Breast epithelium (tissue), 4 donors: ENCODE measurements around the gene TMEM202. TPM values are rescaled to one million over a fixed set of nuclear protein-coding genes. Genes with fewer than 3 reads are reported as not detected.
"Not testable (repeated sequence)": the region's sequence is repeated elsewhere in the genome, so short reads cannot be mapped to it uniquely, and the experiment has no call there.

Source experiments
- DNase-seq, 2 donors: peaks; one replicate each; pipeline ENCODE4 v3.0.0-alpha.2; 2019; ENCODE audit warnings: low spot score in 2 of 2
- H3K27ac ChIP-seq, 2 donors: fragments of 200-600 bp; sonication (generic) in 1 of 2; one replicate each; pipeline ENCODE4 v1.5.1; 2016 to 2019; ENCODE audit warnings: mild to moderate bottlenecking in 1 of 2
- H3K27me3 ChIP-seq, 2 donors: fragments of 200-600 bp; sonication (generic) in 1 of 2; one replicate each; pipeline versions ENCODE4 v1.5.1 to v1.6.0; 2017 to 2019; ENCODE audit warnings: control low read depth in 1 of 2, mild to moderate bottlenecking in 1 of 2
- H3K36me3 ChIP-seq: fragments of 200-600 bp; one replicate; pipeline ENCODE4 v1.5.1; 2019
- H3K4me1 ChIP-seq, 2 donors: fragments of 200-600 bp; sonication (generic); one replicate each; pipeline ENCODE4 v1.5.1; 2016 to 2019; ENCODE audit warnings: control low read depth in 1 of 2
- H3K4me3 ChIP-seq, 3 donors: fragments of 200-600 bp; sonication (generic); 1 replicate in 2 of 3; 2 replicates in 1 of 3; pipeline ENCODE4 v1.5.1; 2016 to 2019; ENCODE audit warnings: mild to moderate bottlenecking in 3 of 3, moderate library complexity in 2 of 3
- H3K9me3 ChIP-seq, 2 donors: fragments of 200-600 bp; sonication (generic) in 1 of 2; one replicate each; pipeline ENCODE4 v1.5.1; 2016 to 2019; ENCODE audit warnings: control low read depth in 1 of 2
- POLR2A ChIP-seq: fragments of 450-650 bp; IDR thresholded peaks from one replicate; pipeline ENCODE4 v1.6.1; 2016; ENCODE audit warnings: antibody characterized with exemption, mild to moderate bottlenecking, moderate library complexity
- POLR2AphosphoS5 ChIP-seq, 3 donors: sonication (generic); formaldehyde crosslinking; IDR thresholded peaks; one replicate each; pipeline ENCODE4 v1.6.1; 2017; ENCODE audit warnings: antibody characterized with exemption in 3 of 3
- intact Hi-C: fragments of 100-400 bp; cut with DNase I; formaldehyde crosslinking; loops from one replicate; pipeline ENCODE4 v1.15.1; 2023; ENCODE audit warnings: low total_unique reads
- total RNA-seq, 3 donors: library from RNA; depleted of rRNA; stranded (reverse); fragments of >200 nt; gene quantifications; one replicate each; pipeline ENCODE4 v1.1.0, GENCODE V29; 2016
- TF ChIP-seq, protein P1 (sequence below), 3 donors: fragments of 450-650 bp; IDR thresholded peaks; one replicate each; pipeline ENCODE4 v1.5.1; 2016 to 2017; ENCODE audit warnings: antibody characterized with exemption in 3 of 3, mild to moderate bottlenecking in 3 of 3, moderate library complexity in 3 of 3

The TMEM202 gene
- total RNA-seq, 3 donors from 2014 or later: not detected

DNA sequence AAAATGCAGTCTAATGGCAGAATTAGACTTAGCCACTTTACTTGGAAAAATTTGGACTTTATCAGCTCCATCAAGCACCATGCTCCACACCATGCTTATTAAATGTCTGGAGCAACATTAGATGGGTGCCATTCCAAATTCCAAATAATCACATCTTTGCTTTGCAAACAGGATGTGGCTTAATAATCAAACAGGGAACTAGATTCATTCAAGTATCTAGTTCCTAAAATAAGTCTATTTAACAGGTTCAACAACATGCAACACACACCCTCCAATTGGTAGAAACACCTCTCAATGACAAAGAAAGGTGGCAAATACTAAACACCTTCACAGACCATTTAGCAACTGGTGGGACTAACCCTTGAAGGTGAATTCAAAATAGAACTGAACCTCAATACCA, 25.7 kb upstream of the TMEM202 start:
- no peak for DNase-seq
- no peaks in the 10 kb centered on the region for H3K9me3 ChIP-seq
- peaks cover 0 to 7% of the 10 kb centered on the region in 2 donors for H3K4me1 ChIP-seq
- H3K27me3 ChIP-seq: no peaks in the 10 kb centered on the region
- intact Hi-C loops: loop anchor here (2.0 kb wide), 1 partner anchor 26 kb away; no protein-coding TSS in a partner anchor
- no peak overlapping the region for H3K4me3 ChIP-seq
- no peaks in the 10 kb centered on the region for H3K36me3 ChIP-seq
- peak overlapping the region in 1 of 2 donors; percentile 6 for H3K27ac ChIP-seq
- TF ChIP-seq, protein P1, sequence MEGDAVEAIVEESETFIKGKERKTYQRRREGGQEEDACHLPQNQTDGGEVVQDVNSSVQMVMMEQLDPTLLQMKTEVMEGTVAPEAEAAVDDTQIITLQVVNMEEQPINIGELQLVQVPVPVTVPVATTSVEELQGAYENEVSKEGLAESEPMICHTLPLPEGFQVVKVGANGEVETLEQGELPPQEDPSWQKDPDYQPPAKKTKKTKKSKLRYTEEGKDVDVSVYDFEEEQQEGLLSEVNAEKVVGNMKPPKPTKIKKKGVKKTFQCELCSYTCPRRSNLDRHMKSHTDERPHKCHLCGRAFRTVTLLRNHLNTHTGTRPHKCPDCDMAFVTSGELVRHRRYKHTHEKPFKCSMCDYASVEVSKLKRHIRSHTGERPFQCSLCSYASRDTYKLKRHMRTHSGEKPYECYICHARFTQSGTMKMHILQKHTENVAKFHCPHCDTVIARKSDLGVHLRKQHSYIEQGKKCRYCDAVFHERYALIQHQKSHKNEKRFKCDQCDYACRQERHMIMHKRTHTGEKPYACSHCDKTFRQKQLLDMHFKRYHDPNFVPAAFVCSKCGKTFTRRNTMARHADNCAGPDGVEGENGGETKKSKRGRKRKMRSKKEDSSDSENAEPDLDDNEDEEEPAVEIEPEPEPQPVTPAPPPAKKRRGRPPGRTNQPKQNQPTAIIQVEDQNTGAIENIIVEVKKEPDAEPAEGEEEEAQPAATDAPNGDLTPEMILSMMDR (IDR thresholded peaks at IDR 0.05): no peak
- TF ChIP-seq POLR2AphosphoS5 (IDR thresholded peaks at IDR 0.05): no peak
- TF ChIP-seq POLR2A: no peak

- Histone ChIP-seq H3K36me3 (no peaks in the 10 kb centered on the region), H3K27ac (peak overlapping the region; percentile 87 to 94), H3K27me3 (no peaks in the 10 kb centered on the region), H3K9me3 (no peaks in the 10 kb centered on the region), H3K4me1 (peaks cover 0 to 7% of the 10 kb centered on the region in 2 donors), H3K4me3 (peak overlapping the region; percentile 60 to 87 (median 84))
- intact Hi-C loops: no loop called here
- no peak for DNase-seq
- TF ChIP-seq, protein P1 (IDR thresholded peaks at IDR 0.05): no peak
- TF ChIP-seq POLR2AphosphoS5 (IDR thresholded peaks at IDR 0.05): no peak
- TF ChIP-seq POLR2A: no peak
Measured at GRCh38 chr15:72375501-72375845, 22.6 kb upstream of the TMEM202 start.

DNA sequence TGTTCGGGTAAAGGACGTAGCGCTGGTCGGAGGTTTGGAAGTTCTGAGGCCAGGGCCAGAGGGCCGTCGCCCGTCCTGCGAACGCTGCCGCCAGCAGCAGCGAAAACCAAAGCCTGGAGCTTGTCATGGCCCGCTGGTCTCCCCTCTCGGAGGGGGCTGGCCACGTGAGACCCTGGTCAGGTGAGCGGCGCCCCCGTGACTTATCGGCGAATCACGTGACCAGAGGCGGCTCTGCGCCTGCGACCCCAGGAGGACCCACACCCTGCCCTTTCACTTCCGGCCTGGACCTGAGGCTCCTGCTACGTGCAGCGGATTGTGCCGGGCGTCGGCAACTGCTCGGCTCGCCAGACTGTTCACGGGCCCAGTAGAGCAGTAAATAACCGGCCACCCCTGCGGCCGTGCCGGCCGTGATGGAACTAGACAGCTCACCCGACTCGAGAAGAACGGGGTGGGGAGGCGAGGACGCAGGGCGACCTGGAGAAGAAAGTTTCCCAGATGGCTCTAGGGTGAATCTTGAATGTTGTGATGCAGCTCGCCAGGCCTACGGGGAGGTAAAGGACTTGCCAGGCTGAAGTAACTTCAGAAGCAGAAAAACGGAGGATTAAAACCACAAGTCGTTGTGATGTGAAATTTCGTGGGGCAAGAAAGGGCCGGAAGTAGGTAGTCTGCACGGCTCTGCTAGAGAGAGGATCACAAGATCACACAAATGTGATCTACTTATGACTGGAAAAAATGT, 22.1 kb upstream of the TMEM202 start, which contains the start of gene HEXA:
HEXA (minus strand) TSS at position 169 of the 736 bp plus-strand sequence; CDS start at position 127, 42 bp downstream.
- H3K4me3 ChIP-seq: peak within 1 kb of the TSS; percentile 60 to 87 (median 84)
- H3K27ac ChIP-seq: peak within 1 kb of the TSS; percentile 87 to 94
- intact Hi-C loops: no loop called here
- peaks cover 0 to 7% of the 10 kb centered on the region in 2 donors for H3K4me1 ChIP-seq
- H3K9me3 ChIP-seq: no peaks in the 10 kb centered on the region
- DNase-seq: peak; percentile 97 to 98
- H3K36me3 ChIP-seq: no peaks in the 10 kb centered on the region
- TF ChIP-seq, protein P1 (IDR thresholded peaks at IDR 0.05): peak in 2 of 3 donors; percentile 15 to 29
- peak; percentile 98 to 99 (median 99) for TF ChIP-seq POLR2AphosphoS5 (IDR thresholded peaks at IDR 0.05)
- peak; percentile 62 for TF ChIP-seq POLR2A
- no peaks in the 10 kb centered on the region for H3K27me3 ChIP-seq

DNA sequence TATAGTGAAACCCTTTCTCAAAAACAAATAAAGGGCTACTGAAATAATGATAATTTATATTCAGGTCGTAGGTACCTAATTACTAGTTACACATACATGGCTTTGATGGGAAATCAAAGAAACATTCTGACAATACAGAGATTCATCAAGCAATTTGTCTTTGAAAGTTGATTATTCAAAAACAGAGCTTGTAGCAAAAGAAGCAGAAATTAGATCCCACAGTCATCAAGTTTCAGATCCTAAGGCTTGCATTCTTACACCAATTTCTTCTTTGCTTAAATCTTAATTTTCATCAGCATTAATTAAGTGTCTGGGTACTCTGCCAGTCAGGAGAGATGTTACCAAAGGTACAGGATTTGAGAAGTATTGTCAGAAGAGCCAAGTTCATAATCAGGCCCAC, 20.8 kb upstream of the TMEM202 start:
- no peak for DNase-seq
- intact Hi-C loops: no loop called here
- H3K4me1 ChIP-seq: peaks cover 0 to 7% of the 10 kb centered on the region in 2 donors
- no peaks in the 10 kb centered on the region for H3K27me3 ChIP-seq
- no peaks in the 10 kb centered on the region for H3K36me3 ChIP-seq
- H3K4me3 ChIP-seq: no peak overlapping the region
- H3K9me3 ChIP-seq: no peaks in the 10 kb centered on the region
- no peak for TF ChIP-seq POLR2A
- TF ChIP-seq, protein P1 (IDR thresholded peaks at IDR 0.05): no peak
- TF ChIP-seq POLR2AphosphoS5 (IDR thresholded peaks at IDR 0.05): no peak
- H3K27ac ChIP-seq: peak overlapping the region in 1 of 2 donors; percentile 94

DNA sequence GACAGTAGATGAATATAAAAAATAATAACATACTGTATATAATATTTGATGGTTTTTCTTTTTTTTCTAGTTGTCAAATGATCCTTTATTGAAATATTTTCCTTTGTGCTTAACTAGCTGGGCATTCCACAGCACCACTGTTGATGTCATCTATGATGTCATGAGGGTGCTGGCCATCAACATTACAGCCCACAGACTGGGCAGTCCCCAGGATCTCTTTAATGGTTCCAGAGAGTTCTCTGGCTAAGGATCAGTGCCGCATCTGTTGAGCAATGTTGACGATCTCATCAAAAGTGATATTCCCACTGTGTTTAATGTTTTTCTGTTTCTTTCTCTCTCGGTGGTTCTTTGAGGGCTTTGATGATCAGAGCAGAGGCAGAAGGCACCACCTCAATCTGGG, 19.0 kb upstream of the TMEM202 start:
- H3K9me3 ChIP-seq, H3K4me1 ChIP-seq, H3K27ac ChIP-seq, H3K27me3 ChIP-seq, H3K4me3 ChIP-seq, intact Hi-C loops, H3K36me3 ChIP-seq, DNase-seq: not testable (repeated sequence)
